ENCODE results near the gene MAGEA1.

Gene MAGEA1

DNA sequence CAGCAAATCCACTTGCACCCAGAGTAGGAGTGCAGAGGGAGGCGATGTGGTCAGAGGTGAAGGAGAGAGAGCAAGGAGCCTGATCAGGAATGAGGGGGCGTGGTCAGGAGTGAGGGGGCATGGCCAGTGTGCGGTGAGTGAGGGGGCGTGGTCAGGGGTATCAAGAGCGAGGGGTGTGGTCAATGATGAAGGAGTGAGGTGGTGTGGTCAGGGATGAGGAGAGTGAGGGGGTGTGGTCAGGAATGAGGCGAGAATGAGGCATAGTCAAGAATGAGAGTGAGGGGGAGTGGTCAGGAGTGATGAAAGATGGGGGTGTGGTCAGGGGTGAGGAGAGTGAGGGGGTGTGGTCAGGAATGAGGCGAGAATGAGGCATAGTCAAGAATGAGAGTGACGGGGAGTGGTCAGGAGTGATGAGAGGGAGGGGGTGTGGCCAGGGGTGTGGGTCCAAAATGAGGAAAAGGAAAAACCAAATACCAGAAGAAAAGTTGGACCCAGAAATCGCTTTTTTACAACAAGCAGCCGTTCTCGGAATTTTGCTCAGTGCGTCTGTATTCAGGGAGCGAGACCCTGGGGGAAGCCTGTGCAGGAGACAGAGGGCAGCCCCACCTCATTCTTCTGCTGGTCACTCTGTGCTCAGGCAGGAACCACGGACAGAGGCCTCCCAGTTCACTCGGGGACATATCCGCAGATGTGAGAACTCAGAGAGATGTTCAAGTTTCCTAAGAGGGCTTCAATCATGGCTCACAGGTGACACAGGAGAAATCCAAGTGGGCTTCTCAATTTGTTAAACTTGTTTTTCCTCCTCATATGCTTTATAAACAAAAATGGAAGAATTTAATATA, 47.5 kb downstream of the MAGEA1 start:
- intact Hi-C loops (cut with DNase I): no loop called here
- no peak for DNase-seq
